ENCODE measurements around the gene PRPS1.
"Not testable (repeated sequence)": the region's sequence is repeated elsewhere in the genome, so short reads cannot be mapped to it uniquely, and the experiment has no call there.

Gene PRPS1

DNA sequence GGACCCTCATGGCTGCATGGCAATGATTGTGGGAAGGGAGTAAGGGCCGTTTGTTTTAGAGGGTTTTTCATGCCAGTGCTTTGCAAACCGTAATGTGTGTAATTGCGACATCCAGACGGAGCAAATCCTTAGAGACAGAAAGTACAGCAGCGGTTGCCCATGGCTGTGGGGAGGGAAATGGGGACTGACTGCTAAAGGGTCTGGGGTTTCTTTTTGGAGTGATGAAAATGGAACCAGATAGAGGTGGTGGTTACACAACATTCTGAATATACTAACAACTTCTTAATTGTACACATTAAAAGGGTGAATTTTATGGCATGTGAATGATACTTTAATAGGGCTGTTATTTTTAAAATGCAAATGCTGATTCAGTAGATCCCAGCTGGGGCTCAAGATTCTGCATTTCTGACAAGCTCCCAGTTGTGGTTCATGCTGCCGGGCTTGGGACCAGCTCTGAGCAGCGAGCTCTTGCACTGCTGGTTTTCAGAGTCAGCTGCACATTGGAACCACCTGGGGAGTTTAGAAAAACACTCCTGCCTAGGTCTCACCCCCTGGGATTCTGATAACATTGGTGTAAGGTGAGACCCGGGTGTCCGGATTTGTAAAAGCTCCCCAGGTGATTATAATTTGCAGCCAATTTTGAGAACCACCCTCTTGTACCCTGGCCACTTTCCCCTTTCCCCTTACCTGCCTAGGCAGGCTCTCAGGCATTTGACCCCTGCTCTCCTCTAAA is 47.7 kb downstream of the PRPS1 start:
- peak; percentile 30 for DNase-seq

DNA sequence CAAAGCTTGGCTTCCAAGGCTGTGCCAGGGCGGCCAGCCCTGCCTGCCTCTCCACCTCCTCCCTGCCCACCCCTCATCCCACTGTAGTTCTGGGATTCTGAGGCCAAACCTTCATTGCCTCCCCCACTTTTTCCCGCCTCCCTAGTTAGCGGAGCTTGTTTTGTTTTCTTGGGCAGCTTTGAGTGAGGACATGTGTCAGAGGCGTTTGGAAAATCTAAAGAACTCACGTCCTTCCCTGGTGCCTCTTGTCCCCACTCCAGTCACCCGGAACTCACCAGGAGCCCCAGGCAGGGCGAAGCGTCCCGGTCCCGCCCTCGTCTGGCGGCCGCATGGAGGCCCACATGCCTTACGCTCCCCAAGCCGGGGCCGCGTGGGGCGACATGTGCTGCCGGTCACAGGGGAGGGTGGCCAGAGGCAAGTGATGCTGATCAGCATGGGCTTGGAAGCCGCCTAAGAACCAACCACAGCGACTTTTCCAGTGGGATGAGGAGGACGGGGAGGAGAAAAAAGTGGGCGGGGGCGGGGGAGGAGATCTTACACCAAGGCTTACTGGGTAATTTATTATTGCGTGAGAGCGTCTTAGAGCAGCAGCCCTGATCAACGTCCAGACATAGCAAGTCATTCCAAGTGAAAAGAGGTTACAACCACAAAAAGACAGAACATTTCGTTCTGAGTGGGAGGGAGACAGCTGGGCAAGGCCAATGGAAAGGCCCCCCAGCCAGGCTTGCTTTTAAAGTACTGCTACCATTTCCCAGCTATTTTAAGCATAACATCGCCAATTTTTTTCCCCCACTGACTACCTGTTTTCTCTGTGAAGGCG is 48.5 kb downstream of the PRPS1 start:
- DNase-seq, result peak; percentile 56

DNA sequence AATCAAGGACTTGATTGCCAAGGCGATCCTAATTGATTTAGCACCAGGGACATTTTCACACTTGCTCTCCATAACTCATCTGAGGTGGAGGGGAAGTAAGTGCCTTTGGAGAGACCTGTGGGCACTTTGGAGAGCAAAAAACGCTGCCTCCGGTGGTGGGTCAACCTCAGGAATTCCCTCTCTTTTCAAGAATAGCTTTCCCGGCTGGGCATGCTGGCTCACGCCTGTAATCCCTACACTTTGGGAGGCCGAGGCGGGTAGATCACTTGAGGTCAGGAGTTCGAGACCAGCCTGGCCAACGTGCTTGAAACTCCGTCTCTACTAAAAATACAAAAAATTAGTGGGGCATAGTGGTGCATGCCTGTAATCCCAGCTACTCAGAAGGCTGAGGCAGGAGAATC is 49.2 kb downstream of the PRPS1 start:
- DNase-seq, result no peak

DNA sequence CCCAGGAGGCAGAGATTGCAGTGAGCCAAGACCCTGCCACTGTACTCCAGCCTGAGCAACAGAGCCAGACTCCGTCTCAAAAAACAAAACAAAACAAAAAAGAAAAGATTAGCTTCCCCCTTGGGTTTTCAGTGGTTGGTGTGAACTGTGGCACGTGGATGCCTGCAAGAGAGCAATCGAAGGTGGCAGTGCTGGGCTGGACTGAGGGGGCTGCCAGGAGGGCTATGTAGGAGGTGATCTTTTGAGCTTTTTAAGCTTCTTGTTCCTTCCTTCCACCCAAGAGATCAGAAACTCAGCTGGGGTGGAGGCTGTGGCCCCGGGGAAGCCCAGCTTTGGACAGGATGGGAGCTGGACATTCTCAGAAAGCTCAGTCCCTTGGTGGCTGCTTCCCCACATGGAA is 49.6 kb downstream of the PRPS1 start:
- no peak for DNase-seq

DNA sequence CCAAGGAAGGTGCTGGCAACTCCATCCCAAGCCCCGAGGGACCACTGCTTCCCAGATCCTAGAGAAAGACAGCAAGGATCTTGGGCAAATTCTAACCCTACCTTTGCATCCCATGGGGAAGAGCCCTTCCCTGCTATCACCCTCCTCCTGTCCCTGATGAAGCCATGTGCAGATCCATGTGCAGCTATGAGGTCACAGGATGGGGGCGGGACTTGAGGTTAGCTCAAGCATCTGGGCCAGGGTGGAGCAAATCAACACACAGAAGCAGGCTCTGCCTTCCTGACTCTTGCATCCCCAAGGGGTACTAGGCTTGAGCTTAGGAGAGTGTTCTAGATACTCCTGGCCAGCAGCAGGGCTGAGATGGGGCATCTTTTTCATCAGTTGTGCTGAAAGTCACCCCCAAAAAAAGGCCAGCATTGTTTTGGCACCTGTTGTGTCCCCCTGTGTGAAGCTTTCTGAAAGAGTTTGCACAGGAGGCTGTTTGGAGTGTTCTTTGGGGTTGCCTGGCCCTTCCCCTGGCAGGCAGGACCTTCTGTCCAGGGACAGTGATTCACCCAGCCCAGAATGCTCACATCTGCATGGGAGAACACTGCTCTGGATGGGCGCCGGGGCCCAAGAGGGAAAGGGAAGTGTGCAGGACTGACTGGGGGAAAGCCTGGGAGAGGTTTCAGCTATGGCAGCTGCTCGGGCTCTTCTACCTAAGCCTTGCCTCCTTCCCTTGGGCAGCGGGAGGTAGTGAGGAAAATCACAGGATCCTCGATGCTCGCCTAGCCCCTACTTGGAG is 50.8 kb downstream of the PRPS1 start:
- peak; percentile 74 for DNase-seq

DNA sequence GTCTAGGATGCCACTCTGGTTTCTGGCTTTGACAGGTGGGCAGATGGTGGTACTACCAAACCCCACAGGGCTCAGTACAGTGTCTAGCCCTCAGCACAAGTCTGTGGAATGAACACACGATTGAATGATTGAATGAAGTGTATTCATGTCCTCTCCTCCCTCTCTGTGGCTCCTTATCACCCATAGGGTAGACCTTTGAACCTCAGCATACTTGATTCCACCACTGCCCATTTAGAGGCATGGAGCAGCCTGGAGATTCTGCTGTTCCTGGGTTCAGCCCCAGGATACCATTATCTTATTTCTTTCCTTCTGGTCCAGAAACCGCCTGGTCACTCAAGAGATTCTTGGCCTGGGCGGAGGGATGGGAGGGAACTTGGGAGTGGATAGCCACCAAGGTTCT is 53.9 kb downstream of the PRPS1 start:
- no peak for DNase-seq

DNA sequence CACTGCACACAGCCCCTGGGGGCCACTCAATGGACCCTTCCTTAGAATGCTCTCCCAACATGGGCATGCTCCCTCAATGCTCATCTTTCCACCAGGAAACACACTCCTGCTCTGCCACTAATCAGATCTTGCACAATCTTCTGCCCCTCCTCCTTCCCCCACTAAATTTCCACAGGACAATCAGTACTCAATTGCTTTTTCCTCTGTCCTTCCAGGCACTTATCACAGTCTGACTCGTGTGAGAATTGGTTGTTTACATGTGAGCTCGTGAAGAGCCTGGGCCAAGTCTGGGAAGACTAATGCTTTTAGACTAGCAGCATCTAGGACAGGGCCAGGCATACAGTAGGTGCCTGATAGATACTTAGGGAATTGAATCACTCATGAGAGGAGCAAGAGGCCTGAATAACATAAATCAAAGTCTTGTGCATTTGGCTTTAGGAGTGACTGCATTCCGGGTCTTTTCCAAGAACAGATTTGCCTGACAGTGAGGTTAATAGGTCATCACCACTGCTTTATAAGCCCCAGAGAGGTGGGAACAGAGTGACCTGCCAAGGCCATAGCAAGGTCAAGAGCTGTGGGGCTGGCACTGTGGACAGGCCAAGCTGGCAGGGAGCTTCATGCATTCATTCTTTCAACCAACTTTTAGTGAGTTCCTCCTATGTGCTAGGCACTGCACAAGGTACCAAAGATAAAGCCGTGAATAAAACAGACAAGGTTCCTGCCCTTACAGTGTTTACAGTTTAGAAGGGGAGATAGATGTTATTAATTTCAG is 55.0 kb downstream of the PRPS1 start:
- DNase-seq, result no peak

DNA sequence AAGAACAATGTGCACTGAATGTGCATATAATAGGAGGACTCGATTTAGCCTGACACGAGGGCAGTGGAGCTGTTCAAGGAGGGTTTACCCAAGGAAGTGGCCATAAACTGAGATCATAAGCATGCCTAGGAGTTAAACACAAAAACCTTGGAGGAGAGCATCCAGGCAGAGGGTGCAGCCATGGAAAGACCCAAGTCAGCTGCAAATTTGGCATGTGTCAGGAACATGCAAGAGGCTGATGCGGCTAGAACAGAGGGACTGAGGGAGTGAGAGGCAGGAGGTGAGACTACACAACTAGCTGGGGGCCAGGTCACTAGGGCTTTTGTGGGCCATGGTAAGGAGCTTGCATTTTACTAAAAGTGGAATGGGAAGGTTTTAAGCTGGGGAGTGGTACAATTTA is 55.6 kb downstream of the PRPS1 start:
- DNase-seq, result no peak

DNA sequence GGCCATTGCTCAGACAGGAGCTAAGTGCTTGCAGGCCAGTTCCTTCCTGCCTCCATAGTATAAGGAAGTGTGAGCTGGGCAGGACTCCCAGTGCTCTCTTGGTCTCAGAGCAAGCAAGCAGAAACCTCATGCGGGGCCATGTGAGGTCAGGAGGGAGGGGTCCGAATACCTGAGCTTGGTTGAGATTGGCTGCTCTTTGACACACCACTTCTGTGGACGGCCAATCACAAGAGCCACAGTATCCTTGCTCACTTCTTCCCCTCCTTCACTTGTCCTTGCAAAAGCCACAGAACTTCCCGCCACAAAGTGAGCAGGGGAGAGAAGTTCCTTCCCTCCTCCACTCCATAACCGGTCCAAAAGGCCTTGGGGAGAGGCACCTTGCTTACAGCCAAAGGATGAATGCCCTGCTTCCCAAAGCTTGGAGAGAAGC is 56.7 kb downstream of the PRPS1 start:
- DNase-seq, result no peak

DNA sequence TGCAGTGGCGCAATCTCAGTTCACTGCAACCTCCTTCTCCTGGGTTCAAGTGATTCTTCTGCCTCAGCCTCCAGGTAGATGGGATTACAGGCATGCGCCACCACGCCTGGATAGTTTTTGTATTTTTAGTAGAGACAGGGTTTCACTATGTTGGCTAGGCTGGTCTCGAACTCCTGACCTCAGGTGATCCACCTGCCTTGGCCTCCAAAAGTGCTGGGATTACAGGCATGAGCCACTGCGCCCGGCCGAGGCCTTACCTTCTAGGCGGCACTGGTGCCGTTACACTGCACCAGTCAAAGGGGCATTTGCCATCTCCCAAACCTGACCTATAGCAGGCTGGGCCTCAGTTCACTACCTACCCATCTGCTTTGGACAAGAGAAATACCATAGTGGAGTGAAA is 57.3 kb downstream of the PRPS1 start:
- DNase-seq, result not testable (repeated sequence)

DNA sequence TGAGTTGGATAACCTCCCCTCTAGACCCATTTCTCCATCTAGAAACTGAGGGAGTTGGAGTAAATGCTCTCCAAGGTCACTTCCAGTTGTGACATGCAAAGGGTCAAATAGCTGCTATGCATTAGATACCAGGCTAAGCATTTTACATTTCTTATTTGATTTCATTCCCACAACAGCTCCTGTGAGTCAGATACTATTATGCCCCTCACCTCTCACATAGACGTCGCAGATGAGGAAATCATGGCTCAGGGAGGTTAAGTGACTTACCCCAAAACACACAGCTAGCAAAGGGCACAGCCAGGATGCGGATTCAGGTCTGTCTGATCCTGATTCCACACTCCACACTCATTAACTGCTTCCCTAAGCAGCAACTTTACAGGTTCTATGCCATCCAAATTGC is 57.7 kb downstream of the PRPS1 start:
- DNase-seq, result no peak

DNA sequence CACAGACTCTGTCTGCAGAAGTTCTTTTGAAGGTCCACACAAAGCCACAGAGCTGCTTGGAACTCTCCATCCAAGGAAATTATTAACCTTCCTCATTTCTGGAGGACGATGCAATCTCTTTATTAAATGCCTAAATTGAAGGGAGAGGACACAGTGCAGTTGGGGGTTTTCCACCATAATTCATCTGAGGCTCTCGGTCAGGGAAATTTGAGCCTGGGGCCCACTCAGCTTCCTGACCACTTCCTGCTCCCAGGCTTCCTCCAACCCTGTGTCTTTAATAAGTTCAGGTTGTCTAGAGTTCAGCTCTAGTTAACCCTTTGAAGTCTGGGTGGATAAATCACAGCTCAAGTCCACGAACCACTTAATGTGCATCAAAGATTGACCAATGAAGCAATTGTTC is 58.5 kb downstream of the PRPS1 start:
- DNase-seq, result no peak

DNA sequence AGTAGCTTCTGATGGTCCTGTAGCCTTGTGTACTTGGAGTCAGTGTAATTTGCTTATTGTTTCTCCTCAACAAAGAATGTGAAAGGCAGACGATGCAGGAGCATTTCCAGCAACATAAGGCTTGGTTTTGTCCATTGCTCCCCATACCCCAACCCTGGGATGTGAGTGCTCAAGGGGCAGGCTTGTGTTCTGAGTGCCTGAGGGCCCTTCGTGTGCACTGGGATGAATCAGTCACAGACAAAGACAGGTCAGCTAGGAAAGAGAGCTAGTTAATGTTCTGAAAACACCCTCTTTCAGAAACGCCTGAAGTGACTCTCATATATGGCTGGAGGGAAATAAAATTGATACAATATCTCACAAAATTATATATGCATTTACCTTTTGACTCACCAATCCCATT is 59.1 kb downstream of the PRPS1 start:
- no peak for DNase-seq

DNA sequence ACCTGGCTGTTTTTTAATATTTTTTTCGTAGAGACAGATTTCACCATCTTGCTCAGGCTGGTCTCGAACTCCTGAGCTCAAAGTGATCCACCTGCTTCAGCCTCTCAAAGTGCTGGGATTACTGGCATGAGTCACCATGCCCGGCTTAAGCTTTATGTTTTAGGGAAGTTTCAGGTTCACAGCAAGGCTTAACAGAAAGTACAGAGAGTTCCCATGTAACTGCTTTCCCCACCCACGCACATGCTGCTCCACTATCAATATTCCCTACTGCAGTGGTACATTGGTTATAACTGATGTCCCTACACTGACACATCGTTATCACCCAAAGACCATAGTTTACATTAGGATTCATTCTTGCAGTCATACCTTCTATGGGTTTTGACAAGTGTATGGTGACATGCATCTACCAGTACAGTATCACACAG is 62.7 kb downstream of the PRPS1 start:
- DNase-seq, result no peak

DNA sequence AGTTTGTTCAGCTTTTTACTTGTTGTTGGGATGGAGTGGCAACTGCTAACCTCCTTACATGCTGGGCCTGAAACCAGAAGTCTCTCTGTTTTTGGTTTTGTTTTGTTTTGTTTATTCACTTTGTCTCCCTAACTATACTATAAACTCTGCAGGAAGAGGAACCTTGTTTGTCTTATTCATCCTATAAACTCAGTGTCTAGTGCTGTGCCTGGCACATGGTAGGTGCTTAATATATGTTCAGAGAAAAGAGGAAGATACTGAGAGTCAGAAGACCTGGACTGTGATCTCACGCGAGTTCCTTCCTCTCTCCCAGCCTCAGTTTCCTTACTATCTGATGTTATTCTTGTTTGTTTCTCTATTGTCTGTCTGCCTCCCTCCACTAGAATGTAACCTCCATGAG is 71.3 kb downstream of the PRPS1 start:
- DNase-seq, result no peak

DNA sequence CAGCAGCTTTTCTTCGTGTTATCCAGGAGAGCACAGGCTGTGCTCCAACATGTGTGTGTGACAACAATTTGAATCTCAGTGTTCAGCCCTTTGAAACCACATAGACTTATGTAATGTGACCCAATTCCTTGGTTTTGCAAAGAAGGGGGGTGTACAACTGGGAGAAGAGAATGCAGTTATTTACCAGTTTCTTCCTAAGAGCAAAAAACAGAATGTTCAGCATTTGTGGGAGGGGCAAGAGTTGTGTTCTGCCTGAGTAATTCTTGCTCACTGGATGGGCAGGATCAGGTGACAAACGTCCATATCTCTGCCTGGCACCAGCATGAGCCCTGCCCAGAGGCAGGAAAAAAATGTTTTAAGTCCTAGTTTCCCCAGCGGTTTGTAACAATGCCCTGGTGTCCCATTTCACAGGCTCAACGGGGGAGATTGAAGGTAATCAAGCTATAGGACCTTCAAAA is 72.0 kb downstream of the PRPS1 start:
- DNase-seq, result no peak
